SK-N-SH treated with all-trans-retinoic acid at 6 μM for 48 hours (cell line): ENCODE results near the gene TMEM163.

ENCODE experiments used
- ISL1 ChIP-seq: fragments of 250-450 bp; sonication (Bioruptor Pico); IDR thresholded peaks from 2 replicates; pipeline ENCODE4 v2.1.2; 2022; ENCODE audit warnings: mild to moderate bottlenecking, moderate library complexity
- ZNF565 ChIP-seq: fragments of 450-650 bp; formaldehyde crosslinking; conservative IDR thresholded peaks from 2 replicates; pipeline ENCODE4 v1.5.0; 2020; ENCODE audit warnings: low read depth, mild to moderate bottlenecking, moderate library complexity

- TF ChIP-seq ISL1 (no peak), ZNF565 (no peak)
These were observed 165.1 kb downstream of the TMEM163 start for GRCh38 chr2:134553657-134554056.
